GM12878 (cell line): ENCODE measurements around the gene PRCP. TPM values are rescaled to one million over a fixed set of nuclear protein-coding genes. Genes with fewer than 3 reads are reported as not detected.
"Not testable (repeated sequence)": the region's sequence is repeated elsewhere in the genome, so short reads cannot be mapped to it uniquely, and the experiment has no call there.

Source experiments
- ATAC-seq: fragments of 200-7000 bp; cut with Tn5 transposase; 3 replicates; pipeline ENCODE4 v1.9.1; 2020; ENCODE audit warnings: mild to moderate bottlenecking, moderate library complexity
- BruUV-seq: library from RNA; stranded (reverse); fragments of 400-500 nt; replicated peaks from 2 replicates; lab custom pipeline; 2021; lab: Mats Ljungman, UMichigan
- CTCF ChIA-PET: fragments of 300-600 bp; sonication (Branson Sonifier 250); formaldehyde crosslinking; extraction: SDS; loops from one replicate; lab custom pipeline; 2021; ENCODE audit warnings: inconsistent platforms; lab: Yijun Ruan, JAX
- POLR2A ChIA-PET: fragments of 350-600 bp; formaldehyde crosslinking; extraction: SDS; loops from one replicate; lab custom pipeline; 2021; ENCODE audit warnings: inconsistent platforms; lab: Charles Lee
- RAD21 ChIA-PET: fragments of 300-600 bp; sonication (Branson Sonifier 250); formaldehyde crosslinking; loops from one replicate; lab custom pipeline; 2023; ENCODE audit warnings: antibody characterized with exemption; ENCODE audit not compliant: unreplicated experiment; lab: Charles Lee
- SMC1A ChIA-PET: fragments of 300-600 bp; sonication (Branson Sonifier 250); formaldehyde crosslinking; loops from one replicate; lab custom pipeline; 2023; ENCODE audit not compliant: unreplicated experiment, uncharacterized antibody; lab: Charles Lee
- DNase-seq: peaks from one replicate; pipeline ENCODE4 v3.0.0-alpha.2; 2011; ENCODE audit warnings: low read depth, low spot score
- FAIRE-seq: peaks from 3 replicates; lab custom pipeline; 2011; peaks lifted over from hg19 to GRCh38; lab: Jason Lieb, UNC
- H2AFZ ChIP-seq: 2 replicates; pipeline ENCODE4 v1.6.0; 2011; ENCODE audit warnings: low read depth, low read length, control low read depth; ENCODE audit not compliant: control insufficient read depth
- H3K27ac ChIP-seq: 2 replicates; pipeline ENCODE4 v1.5.1; 2011; ENCODE audit warnings: control low read depth; ENCODE audit not compliant: control insufficient read depth, insufficient read depth
- H3K27me3 ChIP-seq, 2 experiments: replicated peaks in 1 of 2; 2 replicates each; pipeline versions ENCODE4 v1.6.0 to v1.6.1; 2011; ENCODE audit warnings: low read length in 1 of 2; ENCODE audit not compliant: control insufficient read depth in 2 of 2, insufficient read depth in 2 of 2
- H3K36me3 ChIP-seq, 2 experiments: 2 replicates each; pipeline ENCODE4 v1.5.1; 2011; ENCODE audit warnings: low read length in 1 of 2; ENCODE audit not compliant: control insufficient read depth in 2 of 2, insufficient read depth in 2 of 2
- H3K4me1 ChIP-seq: 2 replicates; pipeline ENCODE4 v1.6.1; 2011; ENCODE audit warnings: mild to moderate bottlenecking, low read length, moderate library complexity, mixed read lengths; ENCODE audit not compliant: control insufficient read depth, insufficient read depth
- H3K4me2 ChIP-seq: 2 replicates; pipeline ENCODE4 v1.6.0; 2011; ENCODE audit warnings: control low read depth; ENCODE audit not compliant: control insufficient read depth, insufficient read depth
- H3K4me3 ChIP-seq: fragments of 200-600 bp; sonication (generic); 2 replicates; pipeline ENCODE4 v1.5.1; 2016
- H3K79me2 ChIP-seq: 2 replicates; pipeline ENCODE4 v1.6.0; 2011; ENCODE audit warnings: low read length; ENCODE audit not compliant: control insufficient read depth, insufficient read depth
- H3K9ac ChIP-seq: 2 replicates; pipeline ENCODE4 v1.8.0; 2011; ENCODE audit warnings: low read length, control low read depth, mixed read lengths; ENCODE audit not compliant: control insufficient read depth, insufficient read depth
- H3K9me3 ChIP-seq: replicated peaks from 3 replicates; pipeline ENCODE4 v1.5.1; 2011; ENCODE audit warnings: mild to moderate bottlenecking, low read length; ENCODE audit not compliant: control insufficient read depth, insufficient read depth
- H4K20me1 ChIP-seq: 2 replicates; pipeline ENCODE4 v1.6.0; 2011; ENCODE audit not compliant: control insufficient read depth, insufficient read depth
- IKZF2 ChIP-seq, 2 experiments: fragments of 450-650 bp; IDR thresholded peaks; 2 replicates each; pipeline ENCODE4 v1.6.1; 2017; ENCODE audit warnings: mild to moderate bottlenecking in 2 of 2, moderate library complexity in 2 of 2
- MTA2 ChIP-seq: fragments of 450-650 bp; IDR thresholded peaks from 2 replicates; pipeline ENCODE4 v1.6.1; 2016; ENCODE audit warnings: low read depth, mild to moderate bottlenecking, moderate library complexity
- SMC3 ChIP-seq: IDR thresholded peaks from 2 replicates; pipeline ENCODE4 v1.6.1; 2011; ENCODE audit warnings: low read length, improper control_type of control experiment, borderline replicate concordance
- TBL1XR1 ChIP-seq: IDR thresholded peaks from 2 replicates; pipeline ENCODE4 v1.6.1; 2012; ENCODE audit warnings: low read depth, low read length, improper control_type of control experiment
- WGBS: methylation state at CpG from one replicate; pipeline ENCODE4 v1.1.6; 2016; ENCODE audit warnings: low lambda C conversion rate; ENCODE audit not compliant: insufficient replicate concordance, insufficient coverage; ENCODE audit errors: missing lambda C conversion rate; 5-methylcytosine and 5-hydroxymethylcytosine counted together
- in situ Hi-C: fragments of 300-500 bp; cut with MboI; formaldehyde crosslinking; loops from 9 replicates; pipeline ENCODE4 v1.14.3; 2018; ENCODE audit warnings: mixed read lengths
- intact Hi-C: fragments of 100-400 bp; cut with micrococcal nuclease; formaldehyde crosslinking; loops from one replicate; pipeline ENCODE4 v1.14.2; 2022; ENCODE audit not compliant: unreplicated experiment
- polyA plus RNA-seq, 11 experiments: library from polyadenylated mRNA; depleted of rRNA in 4 of 11; unstranded in 6 of 11; stranded (reverse) in 5 of 11; fragments of >200 nt; fragmentation: Nextera tagmentation in 4 of 11; fragmentation: Illumina TruSeq in 1 of 11; extraction: Ambion mirVana in 4 of 11; extraction: Trizol in 1 of 11; gene quantifications; 1 replicate in 1 of 11; 2 replicates in 10 of 11; pipeline versions ENCODE4 v1.2.1 to v1.2.3, GENCODE V29; 2011 to 2016; ENCODE audit warnings: inconsistent platforms in 2 of 11, missing spikeins in 2 of 11, low read depth in 1 of 11
- total RNA-seq, 4 experiments: library from RNA; depleted of rRNA in 3 of 4; stranded (reverse); fragments of >200 nt in 3 of 4; fragmentation: Illumina TruSeq in 1 of 4; extraction: Trizol in 1 of 4; gene quantifications; 2 replicates each; pipeline versions ENCODE4 v1.2.1 to v1.2.3, GENCODE V29; 2013 to 2021
- TF ChIP-seq, protein P1 (sequence below): fragments of 450-650 bp; IDR thresholded peaks from 2 replicates; pipeline ENCODE4 v1.6.1; 2017; ENCODE audit warnings: low read depth, mild to moderate bottlenecking, moderate library complexity
- TF ChIP-seq, protein P2 (sequence below): fragments of 450-650 bp; IDR thresholded peaks from 2 replicates; pipeline ENCODE4 v1.6.1; 2018; ENCODE audit warnings: borderline replicate concordance, mild to moderate bottlenecking; ENCODE audit not compliant: partially characterized antibody

Gene PRCP
- total and polyA plus RNA-seq, 10 of the 15 experiments (the other 5 are each of a cell fraction or from before 2014, with no cell fraction given): 14.9 to 43.6 (median 20.0) TPM

DNA sequence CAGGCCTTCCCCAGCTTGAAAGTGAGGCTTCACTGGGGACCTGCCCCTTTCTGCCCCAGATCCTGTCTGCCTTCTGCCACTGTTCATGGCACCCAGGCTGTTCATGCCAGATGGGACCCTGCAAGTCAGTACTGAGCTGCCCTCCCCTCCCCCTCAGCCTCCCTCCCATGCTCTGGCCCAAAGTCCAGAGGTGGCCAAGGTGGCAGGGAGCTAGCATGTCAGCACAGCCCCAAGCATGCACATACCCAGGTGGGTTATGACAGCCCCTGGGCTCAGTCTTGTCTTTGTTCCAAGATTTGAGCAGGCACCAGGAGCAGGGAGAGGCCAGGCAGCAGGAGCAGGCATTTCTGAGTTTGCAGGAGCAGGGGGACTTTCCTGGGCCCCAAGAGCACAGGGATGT is 45.5 kb upstream of the PRCP start (continued):
- no peak for TF ChIP-seq MTA2
- TF ChIP-seq, protein P1, sequence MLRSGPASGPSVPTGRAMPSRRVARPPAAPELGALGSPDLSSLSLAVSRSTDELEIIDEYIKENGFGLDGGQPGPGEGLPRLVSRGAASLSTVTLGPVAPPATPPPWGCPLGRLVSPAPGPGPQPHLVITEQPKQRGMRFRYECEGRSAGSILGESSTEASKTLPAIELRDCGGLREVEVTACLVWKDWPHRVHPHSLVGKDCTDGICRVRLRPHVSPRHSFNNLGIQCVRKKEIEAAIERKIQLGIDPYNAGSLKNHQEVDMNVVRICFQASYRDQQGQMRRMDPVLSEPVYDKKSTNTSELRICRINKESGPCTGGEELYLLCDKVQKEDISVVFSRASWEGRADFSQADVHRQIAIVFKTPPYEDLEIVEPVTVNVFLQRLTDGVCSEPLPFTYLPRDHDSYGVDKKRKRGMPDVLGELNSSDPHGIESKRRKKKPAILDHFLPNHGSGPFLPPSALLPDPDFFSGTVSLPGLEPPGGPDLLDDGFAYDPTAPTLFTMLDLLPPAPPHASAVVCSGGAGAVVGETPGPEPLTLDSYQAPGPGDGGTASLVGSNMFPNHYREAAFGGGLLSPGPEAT: no peak
- TF ChIP-seq, protein P2, sequence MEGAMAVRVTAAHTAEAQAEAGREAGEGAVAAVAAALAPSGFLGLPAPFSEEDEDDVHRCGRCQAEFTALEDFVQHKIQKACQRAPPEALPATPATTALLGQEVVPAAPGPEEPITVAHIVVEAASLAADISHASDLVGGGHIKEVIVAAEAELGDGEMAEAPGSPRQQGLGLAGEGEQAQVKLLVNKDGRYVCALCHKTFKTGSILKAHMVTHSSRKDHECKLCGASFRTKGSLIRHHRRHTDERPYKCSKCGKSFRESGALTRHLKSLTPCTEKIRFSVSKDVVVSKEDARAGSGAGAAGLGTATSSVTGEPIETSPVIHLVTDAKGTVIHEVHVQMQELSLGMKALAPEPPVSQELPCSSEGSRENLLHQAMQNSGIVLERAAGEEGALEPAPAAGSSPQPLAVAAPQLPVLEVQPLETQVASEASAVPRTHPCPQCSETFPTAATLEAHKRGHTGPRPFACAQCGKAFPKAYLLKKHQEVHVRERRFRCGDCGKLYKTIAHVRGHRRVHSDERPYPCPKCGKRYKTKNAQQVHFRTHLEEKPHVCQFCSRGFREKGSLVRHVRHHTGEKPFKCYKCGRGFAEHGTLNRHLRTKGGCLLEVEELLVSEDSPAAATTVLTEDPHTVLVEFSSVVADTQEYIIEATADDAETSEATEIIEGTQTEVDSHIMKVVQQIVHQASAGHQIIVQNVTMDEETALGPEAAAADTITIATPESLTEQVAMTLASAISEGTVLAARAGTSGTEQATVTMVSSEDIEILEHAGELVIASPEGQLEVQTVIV: no peak
- TF ChIP-seq SMC3: no peak
- TF ChIP-seq IKZF2 (IDR thresholded peaks at IDR 0.05): no peak
- TF ChIP-seq TBL1XR1: no peak

- RAD21 ChIA-PET, H4K20me1 ChIP-seq: not testable (repeated sequence)
These were observed 44.8 kb upstream of the PRCP start for GRCh38 chr11:82945041-82945440.

More at GRCh38 chr11:82945041-82945440, 44.8 kb upstream of the PRCP start:
- H3K4me2 ChIP-seq, H3K9me3 ChIP-seq, FAIRE-seq, H3K27ac ChIP-seq, H3K4me3 ChIP-seq, BruUV-seq, intact Hi-C loops, H3K36me3 ChIP-seq, H2AFZ ChIP-seq, H3K79me2 ChIP-seq, ATAC-seq, CTCF ChIA-PET, H3K9ac ChIP-seq, in situ Hi-C loops, DNase-seq, H3K4me1 ChIP-seq, H3K27me3 ChIP-seq: not testable (repeated sequence)
- 68% methylated on average over 1 of the region's 1 CpG for WGBS
- POLR2A ChIA-PET: interaction anchor here (0.6 kb wide), 1 partner anchor 473 kb away, joined by 3 read pairs; no protein-coding TSS in a partner anchor
- SMC1A ChIA-PET: interaction anchor here (1.2 to 4.9 kb wide), 5 partner anchors 10 to 112 kb away, joined by 3 to 29 read pairs (median 3); no protein-coding TSS in a partner anchor
